ENCODE results near the gene PRKN. TPM values are rescaled to one million over a fixed set of nuclear protein-coding genes. Genes with fewer than 3 reads are reported as not detected.
A peak's percentile ranks its signal among the peaks of the same experiment; 100 is the strongest.
"Not testable (repeated sequence)": the region's sequence is repeated elsewhere in the genome, so short reads cannot be mapped to it uniquely, and the experiment has no call there.

Gene PRKN
- total RNA-seq, 1 donor from 2014 or later = 0.34 TPM

DNA sequence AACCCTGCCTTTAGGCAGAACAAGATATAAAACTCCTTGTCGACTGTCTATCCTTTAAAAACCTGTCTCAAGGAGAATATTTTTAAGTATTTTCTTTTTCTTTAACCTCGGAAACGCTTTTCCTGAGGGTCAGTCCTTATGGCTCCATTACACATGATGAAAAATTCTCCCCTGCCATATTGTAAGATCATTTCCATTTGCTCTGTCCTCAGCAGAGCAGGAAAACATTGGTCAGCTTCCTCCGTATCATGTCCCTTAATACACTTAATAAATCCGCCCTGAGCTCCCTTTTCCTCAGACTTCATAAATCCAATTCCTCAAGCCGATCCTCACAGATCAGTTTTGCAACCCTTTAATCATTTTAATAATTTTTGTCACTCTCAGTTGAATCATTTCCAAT lies 1219.2 kb downstream of the PRKN start:
- no peak for DNase-seq

DNA sequence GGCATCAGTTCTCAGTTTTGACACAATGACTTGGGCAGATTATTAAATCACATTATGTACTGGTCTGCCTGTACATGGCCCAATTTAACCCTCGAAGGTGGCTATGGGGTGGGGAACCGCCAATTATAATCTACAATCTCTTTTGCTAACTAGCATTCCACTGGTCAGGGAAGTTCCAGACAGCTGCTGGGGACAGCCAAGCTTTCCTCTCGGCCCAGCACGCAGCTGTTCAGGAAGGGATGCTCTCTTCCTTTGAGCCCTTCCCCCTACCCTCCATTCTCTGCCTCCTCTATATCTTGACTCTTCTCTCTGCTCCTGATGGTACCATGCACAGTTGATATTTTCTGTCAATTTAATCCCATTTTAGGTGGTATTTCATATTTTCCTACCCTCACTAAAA lies 1220.2 kb downstream of the PRKN start:
- peak; percentile 15 for DNase-seq

DNA sequence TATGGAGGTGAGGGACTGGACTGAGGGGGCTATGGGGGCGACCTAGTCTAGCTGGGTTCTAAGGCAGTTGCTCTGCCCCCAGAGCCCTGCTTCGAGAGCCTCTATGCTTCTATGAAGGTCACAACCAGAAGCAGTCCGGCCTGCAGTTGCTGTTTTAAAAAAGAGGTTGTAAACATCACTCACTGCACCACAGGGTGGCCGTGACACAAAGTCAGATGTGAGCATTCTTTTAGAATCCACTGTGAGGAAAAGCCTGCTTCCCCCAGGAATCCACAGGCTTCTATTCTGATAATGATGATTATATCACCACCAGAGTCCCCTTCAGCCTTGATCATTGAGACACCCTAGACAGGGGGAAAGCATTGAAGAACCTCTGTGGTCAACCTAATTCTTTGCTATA lies 1224.0 kb downstream of the PRKN start:
- DNase-seq = no peak

DNA sequence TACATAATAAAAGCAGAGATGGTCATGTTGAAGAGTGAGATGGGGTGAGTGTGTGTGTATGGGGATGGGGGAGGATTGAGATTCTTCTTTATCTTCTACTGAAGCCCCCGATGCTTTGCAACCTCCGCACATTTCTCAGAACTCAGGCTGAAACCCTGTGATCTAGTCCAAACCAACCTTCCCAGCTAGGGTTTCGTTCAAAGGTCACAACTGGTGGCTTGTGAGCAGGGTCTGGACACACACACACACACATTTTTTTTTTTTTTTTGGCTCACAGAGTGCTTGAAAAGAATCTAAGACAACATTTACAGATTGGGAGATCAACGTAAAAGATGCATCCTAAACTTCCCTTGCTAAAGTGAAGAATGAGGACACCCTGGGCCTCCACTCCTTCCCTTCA lies 1228.7 kb downstream of the PRKN start:
- no peak for DNase-seq

DNA sequence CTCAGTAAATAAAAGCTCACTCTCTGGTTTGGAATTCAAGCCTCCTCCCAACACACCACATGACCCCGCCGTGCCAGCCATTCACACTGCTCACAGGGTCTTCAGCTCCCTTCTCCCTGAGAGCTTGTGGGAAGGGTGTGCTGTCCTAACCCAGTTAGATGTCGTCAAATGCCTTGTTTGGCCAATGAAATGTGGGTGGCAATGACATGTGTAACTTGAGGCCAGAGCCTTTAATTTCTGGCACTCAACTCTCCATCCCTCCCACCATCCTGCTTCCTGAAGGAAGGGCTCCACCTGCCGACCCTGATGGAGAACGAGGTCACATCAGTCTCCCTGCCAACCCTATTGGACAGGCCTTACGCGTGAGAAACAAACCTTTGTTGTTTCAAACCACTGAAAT lies 1229.2 kb downstream of the PRKN start:
- DNase-seq = peak; percentile 68

DNA sequence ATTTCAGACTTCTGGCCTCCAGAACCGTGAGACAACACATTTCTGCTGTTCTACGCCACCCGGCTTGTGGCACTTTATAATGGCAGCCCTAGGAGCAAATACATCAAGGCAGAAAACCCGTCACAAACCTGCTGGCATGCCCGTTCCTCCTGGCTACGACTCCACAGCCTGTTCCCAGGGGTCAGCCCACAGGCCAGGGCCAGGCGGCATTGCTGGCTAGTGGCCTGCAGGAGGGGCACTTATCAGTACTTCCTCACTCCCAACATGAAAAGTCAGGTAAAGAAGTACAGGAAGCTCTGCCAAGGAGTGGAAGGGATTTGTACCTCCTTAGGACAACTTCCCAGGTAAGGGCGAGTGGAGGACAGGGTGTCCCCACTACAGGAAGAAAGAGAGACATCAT lies 1230.6 kb downstream of the PRKN start:
- DNase-seq = no peak

DNA sequence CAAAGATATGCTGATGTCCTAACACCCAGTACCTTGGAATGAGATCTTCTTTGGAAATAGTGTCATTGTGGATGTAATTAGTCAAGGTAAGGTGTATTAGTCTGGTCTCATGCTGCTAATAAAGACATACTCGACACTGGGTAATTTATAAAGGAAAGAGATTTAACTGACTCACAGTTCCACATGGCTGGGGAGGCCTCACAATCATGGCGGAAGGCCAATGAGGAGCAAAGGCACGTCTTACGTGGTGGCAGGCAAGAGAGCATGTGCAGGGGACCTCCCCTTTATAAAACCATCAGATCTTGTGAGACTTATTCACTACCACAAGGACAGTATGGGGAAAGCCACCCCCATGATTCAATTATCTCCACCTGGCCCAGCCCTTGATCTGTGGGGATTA lies 1231.3 kb downstream of the PRKN start:
- DNase-seq = not testable (repeated sequence)

DNA sequence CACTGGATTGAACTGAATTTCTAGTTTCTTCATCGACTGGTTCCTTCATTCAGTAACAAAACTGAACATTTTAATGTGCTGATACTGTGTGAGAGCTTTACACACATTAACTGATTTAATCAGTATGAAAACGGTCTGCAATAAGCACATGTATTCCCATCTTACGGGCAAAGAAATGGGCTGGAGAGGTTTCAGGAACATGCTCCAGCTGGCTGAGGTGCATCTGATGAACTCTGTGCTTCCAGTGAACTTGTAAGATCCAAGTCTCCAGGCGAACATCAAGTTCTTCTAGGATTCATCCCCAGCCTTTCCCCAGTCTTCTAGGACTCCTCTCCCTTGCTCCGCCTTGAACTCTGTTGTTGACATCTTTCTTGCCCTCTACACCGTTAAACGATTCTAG lies 1233.0 kb downstream of the PRKN start:
- no peak for DNase-seq

DNA sequence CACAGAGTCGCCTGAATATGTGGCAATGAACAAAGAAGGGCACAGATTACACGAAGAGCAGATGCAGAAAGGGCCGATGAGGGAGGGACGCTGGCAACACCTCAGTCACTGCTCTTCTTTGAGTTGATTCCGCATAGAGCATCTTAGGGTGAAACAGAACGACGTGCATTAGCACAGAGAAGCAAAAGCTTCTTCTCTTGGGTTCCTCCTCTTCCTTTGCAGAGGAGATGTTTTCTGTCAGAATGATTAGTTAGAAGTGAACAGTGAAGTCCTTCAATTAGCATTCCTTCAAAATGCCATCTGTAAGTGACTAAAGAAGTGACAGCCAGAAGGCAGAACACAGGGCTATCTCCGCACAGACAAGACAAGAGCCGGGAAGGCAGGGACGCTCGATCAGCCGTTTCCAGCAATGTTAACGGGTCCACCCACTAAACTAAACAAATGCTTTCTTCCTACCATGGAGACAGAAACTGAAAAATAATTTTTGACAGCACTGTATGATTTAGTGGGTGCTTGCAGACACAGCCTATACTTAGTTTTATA lies 1233.9 kb downstream of the PRKN start:
- DNase-seq = no peak

DNA sequence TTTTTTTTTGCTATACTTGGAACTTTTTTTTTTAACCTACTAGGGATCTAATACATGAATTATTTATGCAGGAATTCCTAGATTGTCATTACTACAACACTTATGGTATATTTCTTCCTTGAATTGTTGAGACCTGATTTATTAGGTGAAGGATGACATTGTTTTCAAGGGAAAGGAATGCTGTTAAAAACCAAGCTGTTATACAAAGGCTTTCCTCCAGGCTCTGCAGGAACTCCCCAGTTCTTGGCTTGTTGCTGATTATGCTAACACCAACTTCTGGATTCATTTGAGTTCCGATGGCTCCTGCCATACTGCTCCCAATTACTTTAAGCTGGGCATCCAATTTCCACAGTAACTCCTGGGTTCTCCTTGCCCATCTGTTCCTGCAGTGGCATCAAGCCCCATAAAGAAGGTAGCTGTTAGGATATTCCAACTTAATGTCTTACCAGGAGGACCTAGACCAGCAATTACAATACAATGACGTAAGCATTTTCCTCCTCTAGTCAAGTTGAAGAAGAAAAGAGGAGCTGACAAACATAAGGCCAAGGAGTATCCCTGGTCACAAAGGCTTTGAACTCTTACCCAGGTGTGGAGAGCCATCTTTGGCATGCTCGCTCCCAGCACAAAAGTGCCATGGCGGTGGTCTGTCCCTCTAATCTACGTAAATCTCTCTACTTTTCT lies 1237.8 kb downstream of the PRKN start:
- DNase-seq = peak; percentile 76

DNA sequence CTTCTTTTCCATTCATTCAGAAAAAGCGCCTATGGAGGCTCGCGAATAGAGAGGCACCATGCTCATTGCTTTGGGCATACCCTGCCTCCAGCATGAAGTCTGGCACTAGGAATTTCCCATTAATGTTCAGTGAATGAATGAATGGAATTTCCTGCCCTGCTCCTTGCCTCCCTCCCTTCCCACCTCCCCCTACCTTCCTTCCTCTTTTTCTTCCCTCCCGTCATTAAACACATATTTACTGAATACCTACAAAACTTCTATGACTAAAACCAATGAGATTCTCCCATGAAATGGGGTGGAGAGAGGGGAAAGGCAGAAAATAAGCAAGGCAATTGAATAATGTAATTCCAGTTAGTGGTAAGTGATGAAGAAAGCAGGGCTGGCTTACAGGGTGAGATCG lies 1239.9 kb downstream of the PRKN start:
- peak; percentile 39 for DNase-seq

DNA sequence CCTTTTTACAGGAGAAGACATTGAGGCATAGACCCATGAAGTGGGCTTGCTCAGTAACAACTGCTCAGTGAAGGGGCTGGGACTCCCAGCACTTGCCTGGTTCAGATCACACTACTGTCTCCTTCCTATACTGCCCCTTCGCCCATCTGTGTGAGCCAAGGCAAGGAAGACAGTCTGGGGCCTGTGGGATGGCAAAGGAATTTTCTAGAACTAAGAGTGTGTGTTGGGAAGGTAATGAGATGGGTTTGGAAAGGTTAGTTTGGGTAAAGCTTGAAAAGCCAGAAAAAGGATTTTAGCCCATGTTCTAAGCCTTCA lies 1240.4 kb downstream of the PRKN start:
- DNase-seq = no peak

DNA sequence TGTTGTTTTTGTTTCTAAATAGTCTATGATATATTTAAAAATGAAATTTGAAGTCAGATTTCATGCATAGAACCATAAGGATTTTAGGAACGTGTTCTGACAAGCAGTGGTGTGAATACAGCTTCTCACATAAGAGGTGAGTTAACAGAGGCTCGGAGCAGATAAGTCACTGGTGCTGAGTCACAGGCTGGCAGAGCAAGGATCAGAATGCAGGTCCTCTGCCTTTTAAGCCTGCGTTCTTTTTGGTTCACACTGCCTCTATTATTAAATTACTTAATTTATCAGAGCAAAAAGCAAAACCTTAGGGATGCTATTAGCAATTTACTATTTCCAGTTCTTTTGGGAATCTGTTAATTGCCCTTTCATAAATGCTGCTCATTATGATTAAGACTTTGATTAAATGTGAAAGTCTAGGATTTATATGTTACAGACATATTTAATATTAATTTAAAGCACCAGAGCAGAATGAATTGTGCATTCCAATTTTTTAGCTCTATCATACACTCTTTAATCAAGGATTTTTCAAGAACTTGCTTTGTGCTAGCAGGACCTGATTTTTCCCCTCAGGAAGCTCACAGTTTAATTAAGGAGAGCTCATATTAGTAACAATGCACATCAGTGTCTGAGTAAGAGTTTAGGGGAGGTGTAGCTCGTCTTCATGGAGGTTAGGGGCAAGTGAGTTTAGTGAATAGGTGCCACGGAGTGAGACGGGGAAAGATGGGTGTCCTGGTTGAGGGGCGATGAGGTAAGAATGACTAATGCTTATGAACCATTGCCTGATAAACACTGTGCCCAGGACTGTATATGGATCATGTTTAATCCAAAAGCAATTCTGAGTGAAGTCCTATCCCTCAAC lies 1241.0 kb downstream of the PRKN start:
- DNase-seq = peak; percentile 73

DNA sequence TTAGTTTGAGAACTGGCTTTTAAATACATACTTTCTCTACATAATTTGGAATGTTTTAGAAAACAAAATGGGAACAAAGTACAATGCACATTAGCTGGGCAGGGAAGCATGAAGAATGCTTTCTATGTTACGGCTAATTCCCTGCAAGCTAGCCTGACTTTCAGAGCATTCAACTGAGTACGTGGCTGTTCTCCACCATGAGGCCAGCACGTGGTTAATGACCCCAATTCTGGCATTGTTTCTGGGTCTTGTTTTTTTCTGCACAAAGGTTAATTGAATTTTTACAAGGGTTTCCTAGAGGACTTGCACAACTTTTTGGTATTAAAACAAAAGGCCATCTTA lies 1245.1 kb downstream of the PRKN start:
- peak; percentile 62 for DNase-seq

DNA sequence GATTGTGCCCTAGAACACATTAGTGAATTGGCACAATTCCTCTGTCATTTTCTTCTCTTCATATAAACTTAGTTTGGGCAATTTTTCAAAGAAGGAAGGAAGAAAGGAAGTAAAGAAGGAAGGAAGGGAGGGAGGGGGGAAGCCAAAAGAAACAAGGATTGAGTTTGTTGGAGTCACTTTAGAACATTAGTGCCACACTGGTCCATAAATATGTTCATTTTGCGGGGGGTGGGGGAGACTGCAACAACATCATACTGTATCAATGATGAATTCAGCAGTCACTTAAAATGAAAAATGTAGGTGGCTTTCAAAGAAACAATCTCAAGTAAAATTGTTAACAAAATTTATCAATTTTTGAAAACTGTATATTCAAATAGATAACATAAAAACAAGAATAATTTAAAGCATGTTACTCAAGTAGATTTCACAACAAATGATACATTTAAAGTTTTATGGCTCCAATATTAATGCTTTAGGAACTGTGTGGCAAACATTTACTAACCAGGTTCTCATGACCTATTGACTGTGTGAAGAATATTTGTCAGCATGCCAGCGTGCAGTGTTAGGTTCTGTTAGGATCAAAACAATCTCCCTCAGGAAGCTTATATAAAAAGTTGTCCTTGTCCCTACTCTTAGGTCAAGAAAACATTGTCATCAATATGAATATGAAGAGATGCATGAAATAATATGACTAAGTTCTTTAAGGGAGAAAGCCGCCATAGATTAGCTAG lies 1245.6 kb downstream of the PRKN start:
- peak; percentile 90 for DNase-seq

DNA sequence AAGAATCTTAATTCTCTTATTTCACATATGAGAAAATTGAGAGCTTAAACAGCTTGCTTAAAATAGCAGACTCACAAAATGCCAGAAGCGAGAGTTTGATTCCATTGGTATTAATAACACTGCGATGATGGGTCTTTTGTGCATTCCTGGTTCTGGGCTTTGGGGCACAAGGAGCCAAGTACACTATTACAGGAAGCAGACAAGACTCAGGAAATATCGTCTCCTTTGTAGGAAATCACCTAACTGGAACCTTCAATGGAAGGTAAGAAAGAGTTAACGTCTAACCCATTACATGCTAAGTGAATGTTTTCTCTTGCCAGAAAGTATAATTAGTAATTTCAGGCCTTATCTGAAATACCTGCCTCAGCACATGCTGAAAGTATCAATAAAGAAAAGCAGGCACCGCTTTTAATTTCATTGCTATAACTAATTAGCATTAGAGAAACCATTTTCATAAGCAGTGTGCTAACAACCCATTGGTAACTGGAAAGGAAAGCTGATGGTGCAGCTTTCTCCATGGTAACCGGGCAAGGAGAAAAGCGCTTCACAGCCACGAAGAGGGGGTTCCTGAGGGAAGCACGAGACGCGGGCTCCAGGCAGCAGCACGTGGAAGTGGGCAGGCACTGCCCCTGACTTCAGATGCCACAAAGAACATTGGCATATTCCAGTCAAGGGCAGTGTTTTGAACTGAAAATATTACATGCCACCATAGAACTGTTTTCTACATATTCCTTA lies 1247.0 kb downstream of the PRKN start:
- no peak for DNase-seq

DNA sequence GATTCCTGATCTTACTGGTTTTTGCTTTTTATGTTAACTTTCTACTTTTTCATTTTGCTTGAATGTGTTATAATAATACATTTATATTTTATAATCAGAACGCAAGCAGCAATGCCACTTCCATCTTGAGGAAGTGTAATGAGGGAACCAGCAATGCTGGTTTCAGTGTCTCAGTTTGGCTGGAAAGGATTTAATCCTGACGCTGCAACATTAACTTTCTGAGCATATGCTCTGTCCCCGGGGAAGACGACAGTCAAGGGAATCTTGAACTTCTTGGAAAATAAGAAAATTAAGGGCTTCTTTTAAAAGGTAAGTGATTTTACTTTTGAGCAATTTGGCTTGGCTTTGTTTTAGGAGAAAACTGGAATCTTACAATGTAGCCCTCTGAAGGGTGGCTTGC lies 1248.2 kb downstream of the PRKN start:
- no peak for DNase-seq

DNA sequence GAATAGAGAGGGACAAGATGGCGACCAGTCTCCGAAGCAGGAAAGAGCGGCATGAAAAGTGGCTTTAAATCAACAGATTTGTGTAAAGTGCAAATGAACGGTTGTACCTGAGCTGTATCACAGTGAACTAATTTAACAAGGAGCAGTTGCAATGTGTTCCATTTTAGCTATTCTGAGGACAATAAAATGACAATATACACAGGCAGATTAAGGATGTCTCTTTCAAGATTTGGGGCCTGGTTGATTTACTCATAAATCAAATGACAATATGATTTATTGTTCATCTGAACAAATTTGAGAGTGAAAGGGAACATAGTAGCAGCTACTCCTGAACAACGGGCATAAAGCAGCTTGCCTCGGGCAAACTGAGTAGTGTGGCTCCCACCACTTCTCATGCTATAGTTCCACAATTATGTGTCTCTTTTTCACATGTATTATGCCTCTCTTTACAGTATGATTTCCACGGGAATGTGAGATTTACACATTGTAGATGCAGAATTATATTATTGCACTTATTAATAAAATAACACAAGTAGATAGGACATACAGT lies 1249.6 kb downstream of the PRKN start:
- no peak for DNase-seq

DNA sequence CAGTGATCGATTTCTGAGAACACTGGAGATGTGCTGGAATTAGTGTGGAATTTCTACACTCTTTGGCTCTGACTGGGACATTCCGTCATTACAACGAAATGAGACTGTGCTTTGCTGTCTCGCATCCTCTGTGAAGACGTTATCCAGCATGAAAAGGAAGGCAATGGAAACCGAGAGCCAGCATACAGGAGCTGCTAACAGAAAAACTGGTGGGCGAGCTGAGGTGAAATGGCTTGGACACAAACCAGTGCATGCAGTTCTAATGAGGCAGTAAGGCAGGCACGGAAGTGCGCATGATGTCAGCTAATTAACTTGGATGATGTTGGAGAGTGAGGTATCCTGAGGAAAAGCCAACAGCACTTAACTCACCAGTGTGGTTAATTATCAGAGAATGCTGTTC lies 1250.9 kb downstream of the PRKN start:
- peak; percentile 90 for DNase-seq

DNA sequence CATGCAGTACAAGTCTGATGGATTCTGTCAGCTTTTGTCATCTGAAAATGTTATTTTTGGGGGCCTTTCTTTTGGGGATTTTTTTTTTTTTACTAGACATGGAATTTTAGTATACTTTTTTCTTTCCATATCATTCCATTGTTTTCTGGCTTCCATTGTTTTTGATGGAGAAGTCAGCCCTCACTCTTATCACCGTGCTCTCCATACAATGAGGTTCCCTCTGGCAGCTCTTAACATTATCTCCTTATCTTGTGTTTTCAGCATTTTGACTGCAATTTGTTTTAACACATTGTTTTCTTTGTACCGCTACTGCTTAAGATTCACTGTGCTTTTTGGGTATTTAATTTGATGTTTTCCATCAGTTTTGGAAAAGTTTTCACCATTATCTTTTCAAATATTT lies 1262.2 kb downstream of the PRKN start:
- no peak for DNase-seq

DNA sequence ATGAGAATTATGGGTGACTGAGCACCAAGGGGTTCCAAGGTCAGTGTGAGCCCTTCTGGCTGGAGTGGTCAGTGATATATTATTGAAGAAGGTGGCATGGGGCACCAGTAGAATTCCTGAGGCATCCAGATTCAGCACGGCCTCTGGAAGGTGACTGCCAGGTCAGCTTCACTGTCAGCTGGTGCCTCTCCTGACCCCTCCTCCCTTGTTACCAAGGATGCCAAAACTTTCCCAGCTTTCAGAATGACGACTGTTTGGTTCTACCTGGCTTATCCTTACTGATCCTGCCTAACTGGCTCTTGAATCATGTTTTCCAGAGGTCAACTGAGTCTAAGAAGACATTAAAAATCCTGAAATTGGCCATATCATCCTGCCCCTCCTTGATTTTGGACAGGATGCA lies 1264.5 kb downstream of the PRKN start:
- no peak for DNase-seq

DNA sequence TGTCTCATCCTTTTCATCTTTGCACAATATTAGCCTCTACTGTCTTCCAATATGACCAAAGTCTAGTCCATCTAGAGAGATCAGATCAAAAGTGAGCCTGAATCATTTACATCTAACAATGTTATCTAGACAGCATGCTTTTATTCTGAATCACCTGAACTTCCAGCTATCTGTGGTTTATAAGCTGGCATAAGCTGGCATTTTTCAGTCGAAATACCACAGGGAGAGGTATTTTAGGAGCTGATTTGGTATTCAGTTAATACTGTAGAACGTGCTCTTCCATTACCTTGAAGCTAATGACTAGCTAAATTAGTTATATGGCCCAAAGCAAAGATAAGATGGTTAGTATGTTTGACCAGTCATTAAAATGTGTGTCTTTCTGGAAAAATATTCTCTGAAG lies 1265.4 kb downstream of the PRKN start:
- DNase-seq = no peak
